Measurements from ENCODE around the gene TICRR.

Gene TICRR

DNA sequence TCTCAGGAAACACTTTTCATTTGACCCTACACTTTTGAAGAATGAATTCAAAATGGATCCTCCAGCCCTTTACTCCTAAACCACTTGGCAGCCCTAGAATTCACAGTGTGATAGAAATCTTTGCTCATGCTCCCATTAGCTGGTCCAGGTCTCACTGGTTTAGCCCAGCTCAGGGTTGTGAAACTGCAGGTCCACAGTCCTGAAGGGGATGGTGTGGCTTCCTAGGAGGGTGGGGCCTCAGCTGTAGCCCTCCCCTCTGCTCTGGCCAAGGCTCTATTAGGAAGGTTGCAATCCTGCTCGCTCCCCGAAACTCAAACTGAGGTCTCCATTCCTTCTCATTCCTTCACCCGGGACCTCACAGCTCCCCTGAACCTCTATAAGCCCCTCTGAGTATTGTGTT lies 21.6 kb upstream of the TICRR start:
- no peak for TF ChIP-seq CTCF (IDR thresholded peaks at IDR 0.05; ENCODE audit: borderline replicate concordance, control extremely low read depth, extremely low read depth, insufficient read depth, missing control alignments)
- no peak for DNase-seq (ENCODE audit: low spot score)
- in situ Hi-C loops (cut with MboI; ENCODE audit: low sequenced_read_pairs, unreplicated experiment) = no loop called here

- in situ Hi-C loops (cut with MboI; ENCODE audit: low sequenced_read_pairs, unreplicated experiment) = no loop called here
- DNase-seq (ENCODE audit: low spot score) = no peak
- no peak for TF ChIP-seq CTCF (IDR thresholded peaks at IDR 0.05; ENCODE audit: borderline replicate concordance, control extremely low read depth, extremely low read depth, insufficient read depth, missing control alignments)
Measured at GRCh38 chr15:89554247-89554646, 21.0 kb upstream of the TICRR start.

DNA sequence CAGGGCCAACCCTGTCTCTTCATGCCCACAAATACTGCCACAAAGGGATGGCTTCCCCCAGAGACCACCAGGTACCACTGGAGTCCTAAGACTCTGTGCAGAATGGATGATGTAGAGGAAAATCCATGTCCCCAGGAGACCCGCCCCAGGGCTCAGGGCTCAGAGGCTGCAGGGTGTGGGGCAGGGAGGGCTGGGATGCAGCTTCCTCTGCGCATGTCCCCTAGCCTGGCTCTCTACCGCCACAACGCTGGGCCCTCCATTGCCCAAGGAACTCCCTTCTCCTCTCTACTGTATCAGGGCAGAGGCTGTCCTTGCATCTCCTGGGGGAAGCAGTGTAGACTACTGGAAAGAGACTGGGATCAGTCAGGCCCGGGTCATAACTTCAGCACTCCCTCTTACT lies 19.5 kb upstream of the TICRR start:
- in situ Hi-C loops (cut with MboI; ENCODE audit: low sequenced_read_pairs, unreplicated experiment) = no loop called here
- no peak for TF ChIP-seq CTCF (IDR thresholded peaks at IDR 0.05; ENCODE audit: borderline replicate concordance, control extremely low read depth, extremely low read depth, insufficient read depth, missing control alignments)
- no peak for DNase-seq (ENCODE audit: low spot score)

DNA sequence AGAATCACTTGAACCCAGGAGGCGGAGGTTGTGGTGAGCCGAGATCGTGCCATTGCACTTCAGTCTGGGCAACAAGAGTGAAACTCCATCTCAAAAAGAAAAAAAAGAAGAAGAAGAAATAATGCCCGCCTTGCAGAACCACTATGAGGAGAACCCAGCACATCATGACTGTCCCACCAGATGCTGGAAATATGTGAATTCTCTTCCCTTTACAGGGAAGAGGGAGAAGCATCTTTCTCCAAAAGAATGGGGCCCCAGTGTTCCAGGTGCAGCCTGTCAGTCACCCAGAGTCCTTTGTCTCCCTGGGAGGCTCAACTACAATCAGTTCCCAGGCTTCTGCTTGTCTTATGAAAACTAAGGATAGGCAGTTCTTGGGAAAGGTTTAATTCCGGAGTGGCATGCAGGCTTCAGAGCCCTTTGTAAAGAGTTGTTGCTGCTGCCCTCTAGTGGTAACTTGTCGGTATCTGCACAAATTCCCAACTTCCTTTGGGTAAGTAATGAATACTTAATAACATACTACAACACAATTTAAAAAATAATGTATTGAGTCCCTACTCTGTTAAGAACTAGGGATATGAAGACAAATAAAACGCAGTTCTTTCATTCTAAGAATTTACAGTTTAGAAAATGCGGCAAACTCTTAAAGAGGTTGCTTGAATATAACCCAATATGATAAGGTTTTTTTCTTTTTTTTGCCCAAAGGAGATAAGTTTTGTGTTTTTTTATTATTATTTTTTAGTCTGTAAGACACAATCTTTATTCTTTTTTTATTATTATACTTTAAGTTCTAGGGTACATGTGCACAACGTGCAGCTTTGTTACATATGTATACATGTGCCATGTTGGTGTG lies 18.6 kb upstream of the TICRR start:
- in situ Hi-C loops (cut with MboI; ENCODE audit: low sequenced_read_pairs, unreplicated experiment) = no loop called here

DNA sequence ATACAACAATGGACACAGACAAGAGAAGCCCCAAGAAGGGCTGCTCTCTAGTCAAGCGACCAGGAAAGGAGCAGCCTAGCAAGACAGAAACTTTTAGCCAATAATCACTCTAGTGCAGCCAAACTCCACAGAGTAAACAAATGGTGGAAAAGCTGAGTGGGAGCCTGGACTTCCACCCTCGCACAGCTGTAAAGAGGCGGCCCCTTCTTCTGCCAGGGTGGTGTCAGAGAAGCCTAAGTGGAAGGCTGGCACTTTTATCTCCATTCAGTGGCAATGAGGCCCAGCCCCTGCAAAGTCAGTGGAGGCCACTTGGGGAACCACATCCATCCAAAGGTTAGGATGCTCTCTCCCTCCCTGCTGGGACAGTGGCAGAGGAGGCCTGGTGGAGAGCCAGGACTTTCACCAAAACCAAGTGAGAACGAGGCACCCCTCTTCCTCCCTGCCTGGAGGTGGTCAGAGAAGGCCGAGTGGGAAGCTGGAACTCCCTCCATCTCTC lies 15.5 kb upstream of the TICRR start:
- no peak for DNase-seq (ENCODE audit: low spot score)
- TF ChIP-seq CTCF (IDR thresholded peaks at IDR 0.05; ENCODE audit: borderline replicate concordance, control extremely low read depth, extremely low read depth, insufficient read depth, missing control alignments) = no peak
- in situ Hi-C loops (cut with MboI; ENCODE audit: low sequenced_read_pairs, unreplicated experiment) = no loop called here

More for the DNA sequence above, 18.6 kb upstream of the TICRR start:
- DNase-seq (ENCODE audit: low spot score) = peak; percentile 65
- TF ChIP-seq CTCF (IDR thresholded peaks at IDR 0.05; ENCODE audit: borderline replicate concordance, control extremely low read depth, extremely low read depth, insufficient read depth, missing control alignments) = peak; percentile 71

DNA sequence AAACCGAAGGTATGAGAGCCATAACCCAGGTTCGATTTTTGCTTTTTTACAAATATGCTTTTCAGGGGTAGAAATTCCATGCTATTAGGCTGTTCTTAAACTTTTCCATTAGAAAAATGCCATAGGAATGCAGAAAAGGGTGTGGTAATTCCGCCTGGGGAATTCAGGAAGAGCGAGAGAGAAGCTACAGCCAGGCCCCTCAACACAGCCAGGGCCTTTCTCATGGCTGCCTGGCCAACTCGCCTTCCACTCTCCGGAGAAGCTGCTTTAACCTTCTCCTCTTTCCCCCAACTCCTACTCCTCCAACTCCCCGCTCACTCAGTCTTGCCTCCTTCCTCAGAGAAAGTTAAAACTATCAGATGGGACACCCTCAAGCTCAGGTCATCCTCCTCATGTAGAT lies 9.1 kb upstream of the TICRR start:
- in situ Hi-C loops (cut with MboI; ENCODE audit: low sequenced_read_pairs, unreplicated experiment) = no loop called here

More for the DNA sequence above, 9.1 kb upstream of the TICRR start:
- TF ChIP-seq CTCF (IDR thresholded peaks at IDR 0.05; ENCODE audit: borderline replicate concordance, control extremely low read depth, extremely low read depth, insufficient read depth, missing control alignments) = no peak
- DNase-seq (ENCODE audit: low spot score) = no peak

Data from GM13976 (cell line).